Peyer's patch (tissue), 4 donors: ENCODE measurements around the gene TTC1.

ENCODE experiments used
- POLR2A ChIP-seq, 2 donors: fragments of 450-650 bp; IDR thresholded peaks; one replicate each; pipeline ENCODE4 v1.5.1; 2017; ENCODE audit warnings: antibody characterized with exemption in 2 of 2, mild to moderate bottlenecking in 2 of 2, moderate library complexity in 2 of 2
- TF ChIP-seq, protein P1 (sequence below), 6 experiments: fragments of 450-650 bp in 4 of 6; fragments of 200-600 bp in 2 of 6; sonication (generic) in 1 of 6; IDR thresholded peaks; one replicate each; pipeline ENCODE4 v1.5.1; 2017 to 2019; ENCODE audit warnings: antibody characterized with exemption in 6 of 6, mild to moderate bottlenecking in 3 of 6, moderate library complexity in 1 of 6

GRCh38 chr5:160054047-160054446, 45.1 kb downstream of the TTC1 start:
- TF ChIP-seq, protein P1, sequence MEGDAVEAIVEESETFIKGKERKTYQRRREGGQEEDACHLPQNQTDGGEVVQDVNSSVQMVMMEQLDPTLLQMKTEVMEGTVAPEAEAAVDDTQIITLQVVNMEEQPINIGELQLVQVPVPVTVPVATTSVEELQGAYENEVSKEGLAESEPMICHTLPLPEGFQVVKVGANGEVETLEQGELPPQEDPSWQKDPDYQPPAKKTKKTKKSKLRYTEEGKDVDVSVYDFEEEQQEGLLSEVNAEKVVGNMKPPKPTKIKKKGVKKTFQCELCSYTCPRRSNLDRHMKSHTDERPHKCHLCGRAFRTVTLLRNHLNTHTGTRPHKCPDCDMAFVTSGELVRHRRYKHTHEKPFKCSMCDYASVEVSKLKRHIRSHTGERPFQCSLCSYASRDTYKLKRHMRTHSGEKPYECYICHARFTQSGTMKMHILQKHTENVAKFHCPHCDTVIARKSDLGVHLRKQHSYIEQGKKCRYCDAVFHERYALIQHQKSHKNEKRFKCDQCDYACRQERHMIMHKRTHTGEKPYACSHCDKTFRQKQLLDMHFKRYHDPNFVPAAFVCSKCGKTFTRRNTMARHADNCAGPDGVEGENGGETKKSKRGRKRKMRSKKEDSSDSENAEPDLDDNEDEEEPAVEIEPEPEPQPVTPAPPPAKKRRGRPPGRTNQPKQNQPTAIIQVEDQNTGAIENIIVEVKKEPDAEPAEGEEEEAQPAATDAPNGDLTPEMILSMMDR (IDR thresholded peaks at IDR 0.05) = no peak
- no peak for TF ChIP-seq POLR2A (IDR thresholded peaks at IDR 0.05)
